ENCODE results near the gene P2RY6.

Gene P2RY6

DNA sequence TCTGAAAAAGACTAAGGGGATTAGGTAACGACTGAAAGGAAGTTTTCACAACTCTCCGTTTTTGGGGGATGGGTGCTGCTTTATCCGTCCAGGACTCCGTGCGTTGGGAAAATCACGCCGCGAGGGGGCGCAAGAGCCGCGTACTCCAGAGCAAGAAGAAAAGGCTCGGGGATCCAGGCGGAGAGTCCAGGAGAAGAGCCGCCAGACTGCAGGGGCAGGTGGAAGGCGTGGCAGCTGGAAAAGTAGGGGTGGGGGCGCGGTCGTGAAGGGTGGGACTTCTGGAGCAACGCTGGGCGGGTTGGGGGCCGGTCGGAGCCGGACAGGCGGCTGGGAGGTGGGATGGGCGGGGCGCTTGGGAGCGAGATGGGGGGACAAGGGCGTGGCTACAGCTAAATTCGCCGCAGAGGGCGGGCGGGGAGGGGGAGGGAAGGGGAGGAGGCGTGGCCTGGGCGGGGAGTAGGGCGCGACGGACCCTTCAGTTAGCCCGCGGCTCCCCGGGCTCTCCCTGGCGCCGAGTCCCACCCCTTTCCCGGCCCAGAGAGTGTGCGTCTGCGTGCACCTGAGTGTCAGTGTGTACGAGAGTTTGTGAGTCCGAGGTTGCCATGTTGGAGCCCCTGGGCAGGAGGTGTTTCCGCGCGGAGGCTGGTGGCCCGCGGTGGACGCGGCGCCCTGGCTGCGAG lies 35.3 kb downstream of the P2RY6 start:
- H3K4me3 ChIP-seq (ENCODE audit: control insufficient read depth, low read depth, low read length), result peak overlapping the region; percentile 47
- TF ChIP-seq, protein P1, sequence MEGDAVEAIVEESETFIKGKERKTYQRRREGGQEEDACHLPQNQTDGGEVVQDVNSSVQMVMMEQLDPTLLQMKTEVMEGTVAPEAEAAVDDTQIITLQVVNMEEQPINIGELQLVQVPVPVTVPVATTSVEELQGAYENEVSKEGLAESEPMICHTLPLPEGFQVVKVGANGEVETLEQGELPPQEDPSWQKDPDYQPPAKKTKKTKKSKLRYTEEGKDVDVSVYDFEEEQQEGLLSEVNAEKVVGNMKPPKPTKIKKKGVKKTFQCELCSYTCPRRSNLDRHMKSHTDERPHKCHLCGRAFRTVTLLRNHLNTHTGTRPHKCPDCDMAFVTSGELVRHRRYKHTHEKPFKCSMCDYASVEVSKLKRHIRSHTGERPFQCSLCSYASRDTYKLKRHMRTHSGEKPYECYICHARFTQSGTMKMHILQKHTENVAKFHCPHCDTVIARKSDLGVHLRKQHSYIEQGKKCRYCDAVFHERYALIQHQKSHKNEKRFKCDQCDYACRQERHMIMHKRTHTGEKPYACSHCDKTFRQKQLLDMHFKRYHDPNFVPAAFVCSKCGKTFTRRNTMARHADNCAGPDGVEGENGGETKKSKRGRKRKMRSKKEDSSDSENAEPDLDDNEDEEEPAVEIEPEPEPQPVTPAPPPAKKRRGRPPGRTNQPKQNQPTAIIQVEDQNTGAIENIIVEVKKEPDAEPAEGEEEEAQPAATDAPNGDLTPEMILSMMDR (IDR thresholded peaks at IDR 0.05; ENCODE audit: control insufficient read depth, insufficient read depth, low read depth, low read length, missing control alignments), result peak; percentile 89
- DNase-seq (ENCODE audit: low read depth), result peak; percentile 91

DNA sequence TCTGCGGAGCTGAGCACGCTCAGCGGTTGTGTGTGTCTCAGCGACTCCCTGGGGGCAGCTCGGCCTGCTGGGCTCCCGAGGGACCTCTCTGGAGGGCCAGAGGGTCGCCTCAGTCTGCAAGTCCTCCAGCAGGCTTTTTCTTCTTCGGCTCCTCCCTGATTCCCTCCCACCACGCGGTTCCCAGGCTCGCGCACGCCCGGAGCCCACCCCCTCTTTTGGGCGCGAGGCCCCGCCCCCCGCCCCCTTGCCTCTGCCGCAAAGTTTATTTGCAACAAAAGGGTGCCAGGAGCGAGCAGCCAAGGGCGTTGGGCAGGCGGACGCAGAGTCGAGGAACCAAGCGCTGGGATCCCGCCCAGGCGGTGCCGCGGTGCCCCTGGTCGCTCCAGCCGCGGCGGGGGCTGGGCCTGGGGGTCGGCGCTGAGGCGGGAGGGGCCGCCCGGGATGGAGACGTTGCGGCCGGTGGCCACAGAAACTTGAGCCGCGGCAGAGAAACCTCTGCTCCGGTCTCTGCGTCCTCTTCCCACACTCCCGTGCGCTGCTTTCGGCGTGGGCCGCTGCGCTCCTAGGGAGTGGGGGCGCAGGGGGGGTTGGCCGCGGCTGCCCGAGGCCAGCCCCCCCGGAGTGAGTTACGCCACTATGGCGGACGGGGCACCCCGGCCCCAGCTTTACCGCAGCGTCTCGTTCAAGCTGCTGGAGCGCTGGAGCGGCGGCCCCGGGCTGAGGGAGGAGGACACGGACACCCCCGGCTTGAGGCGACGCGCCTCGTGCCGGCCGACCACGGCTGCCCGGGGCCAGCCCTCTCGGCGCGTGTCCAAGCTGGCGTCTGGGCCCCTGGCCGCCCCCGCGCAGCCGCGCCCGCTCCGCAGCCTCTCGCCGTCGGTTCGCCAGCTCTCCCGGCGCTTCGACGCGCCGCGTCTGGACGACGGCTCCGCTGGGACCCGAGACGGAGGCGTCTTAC lies 36.1 kb downstream of the P2RY6 start, which contains the start of gene ARHGEF17:
ARHGEF17 (plus strand) TSS at position 274 of the 958 bp plus-strand sequence; CDS start at position 637, 363 bp downstream.
- TF ChIP-seq, protein P1 (IDR thresholded peaks at IDR 0.05; ENCODE audit: control insufficient read depth, insufficient read depth, low read depth, low read length, missing control alignments), result no peak
- H3K4me3 ChIP-seq (ENCODE audit: control insufficient read depth, low read depth, low read length), result peak within 1 kb of the TSS; percentile 47
- no peak for DNase-seq (ENCODE audit: low read depth)

DNA sequence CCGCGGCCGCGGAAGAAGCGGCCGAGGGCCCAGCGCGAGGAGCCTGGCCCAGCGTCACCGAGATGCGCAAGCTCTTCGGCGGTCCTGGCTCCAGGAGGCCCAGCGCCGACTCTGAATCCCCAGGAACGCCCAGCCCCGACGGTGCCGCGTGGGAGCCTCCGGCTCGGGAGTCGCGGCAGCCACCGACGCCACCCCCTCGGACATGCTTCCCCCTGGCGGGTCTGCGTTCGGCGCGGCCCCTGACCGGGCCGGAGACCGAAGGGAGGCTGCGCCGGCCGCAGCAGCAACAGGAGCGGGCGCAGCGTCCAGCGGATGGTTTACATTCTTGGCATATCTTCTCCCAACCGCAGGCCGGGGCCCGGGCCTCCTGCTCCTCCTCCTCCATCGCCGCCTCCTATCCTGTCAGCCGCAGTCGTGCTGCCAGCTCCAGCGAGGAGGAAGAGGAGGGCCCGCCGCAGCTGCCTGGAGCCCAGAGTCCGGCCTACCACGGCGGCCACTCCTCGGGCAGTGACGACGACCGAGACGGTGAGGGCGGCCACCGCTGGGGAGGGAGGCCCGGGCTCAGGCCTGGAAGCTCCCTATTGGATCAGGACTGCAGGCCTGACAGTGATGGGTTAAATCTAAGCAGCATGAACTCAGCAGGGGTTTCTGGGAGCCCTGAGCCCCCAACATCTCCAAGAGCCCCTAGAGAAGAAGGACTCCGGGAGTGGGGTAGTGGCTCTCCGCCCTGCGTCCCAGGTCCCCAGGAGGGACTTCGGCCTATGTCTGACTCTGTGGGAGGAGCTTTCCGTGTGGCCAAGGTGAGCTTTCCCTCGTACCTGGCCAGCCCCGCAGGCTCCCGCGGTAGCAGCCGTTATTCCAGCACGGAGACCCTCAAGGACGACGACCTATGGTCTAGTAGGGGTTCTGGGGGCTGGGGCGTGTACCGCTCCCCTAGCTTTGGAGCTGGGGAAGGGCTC lies 37.1 kb downstream of the P2RY6 start:
- peak; percentile 89 for DNase-seq (ENCODE audit: low read depth)
- peak overlapping the region; percentile 47 for H3K4me3 ChIP-seq (ENCODE audit: control insufficient read depth, low read depth, low read length)
- TF ChIP-seq, protein P1 (IDR thresholded peaks at IDR 0.05; ENCODE audit: control insufficient read depth, insufficient read depth, low read depth, low read length, missing control alignments), result no peak

DNA sequence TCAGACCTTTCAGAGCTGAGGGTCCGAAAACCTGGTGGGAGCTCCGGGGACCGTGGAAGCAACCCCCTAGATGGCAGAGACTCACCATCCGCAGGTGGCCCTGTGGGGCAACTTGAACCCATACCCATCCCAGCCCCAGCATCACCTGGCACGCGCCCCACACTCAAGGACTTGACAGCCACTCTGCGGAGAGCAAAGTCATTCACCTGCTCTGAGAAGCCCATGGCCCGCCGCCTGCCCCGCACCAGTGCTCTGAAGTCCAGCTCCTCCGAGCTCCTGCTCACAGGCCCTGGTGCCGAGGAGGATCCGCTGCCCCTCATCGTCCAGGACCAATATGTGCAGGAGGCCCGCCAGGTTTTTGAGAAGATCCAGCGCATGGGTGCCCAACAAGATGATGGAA lies 37.9 kb downstream of the P2RY6 start:
- DNase-seq (ENCODE audit: low read depth), result no peak
- peak overlapping the region; percentile 47 for H3K4me3 ChIP-seq (ENCODE audit: control insufficient read depth, low read depth, low read length)
- TF ChIP-seq, protein P1 (IDR thresholded peaks at IDR 0.05; ENCODE audit: control insufficient read depth, insufficient read depth, low read depth, low read length, missing control alignments), result no peak

DNA sequence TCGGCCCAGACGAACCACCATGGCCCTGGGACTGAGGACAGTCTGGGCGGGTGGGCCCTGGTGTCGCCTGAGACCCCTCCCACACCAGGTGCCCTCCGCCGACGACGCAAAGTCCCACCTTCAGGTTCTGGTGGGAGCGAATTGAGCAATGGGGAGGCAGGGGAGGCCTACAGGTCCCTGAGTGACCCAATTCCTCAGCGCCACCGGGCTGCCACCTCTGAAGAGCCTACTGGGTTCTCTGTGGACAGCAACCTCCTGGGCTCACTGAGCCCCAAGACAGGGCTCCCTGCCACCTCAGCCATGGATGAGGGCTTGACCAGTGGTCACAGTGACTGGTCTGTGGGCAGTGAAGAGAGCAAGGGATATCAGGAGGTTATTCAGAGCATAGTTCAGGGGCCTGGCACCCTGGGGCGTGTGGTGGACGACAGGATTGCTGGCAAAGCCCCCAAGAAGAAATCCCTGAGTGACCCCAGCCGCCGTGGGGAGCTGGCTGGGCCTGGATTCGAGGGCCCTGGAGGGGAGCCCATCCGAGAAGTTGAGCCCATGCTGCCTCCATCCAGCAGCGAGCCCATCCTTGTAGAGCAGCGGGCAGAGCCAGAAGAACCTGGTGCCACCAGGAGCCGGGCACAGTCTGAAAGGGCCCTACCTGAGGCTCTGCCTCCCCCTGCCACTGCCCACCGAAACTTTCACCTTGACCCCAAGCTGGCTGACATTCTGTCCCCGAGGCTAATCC lies 38.7 kb downstream of the P2RY6 start:
- no peak for DNase-seq (ENCODE audit: low read depth)
- H3K4me3 ChIP-seq (ENCODE audit: control insufficient read depth, low read depth, low read length), result peak overlapping the region; percentile 47
- TF ChIP-seq, protein P1 (IDR thresholded peaks at IDR 0.05; ENCODE audit: control insufficient read depth, insufficient read depth, low read depth, low read length, missing control alignments), result no peak

Data from AG09309 (cell line).